Smooth muscle cell (in vitro differentiated cells): ENCODE measurements around the gene C14orf119. TPM values are rescaled to one million over a fixed set of nuclear protein-coding genes. Genes with fewer than 3 reads are reported as not detected.

Source experiments
- DNase-seq: peaks from one replicate; lab custom pipeline; 2025; ENCODE audit not compliant: unreplicated experiment; lab: John Stamatoyannopoulos, UW
- H2AFZ ChIP-seq: fragments of 200-600 bp; sonication (generic); 2 replicates; pipeline ENCODE4 v1.6.0; 2016; ENCODE audit warnings: antibody characterized with exemption, low read depth, mild to moderate bottlenecking
- H3F3A ChIP-seq: fragments of 200-600 bp; sonication (generic); 2 replicates; pipeline ENCODE4 v1.6.0; 2017; ENCODE audit warnings: antibody characterized with exemption, low read depth
- H3K27ac ChIP-seq: fragments of 200-600 bp; sonication (generic); 2 replicates; pipeline ENCODE4 v1.5.1; 2016; ENCODE audit warnings: low read depth, mild to moderate bottlenecking
- H3K27me3 ChIP-seq: fragments of 200-600 bp; sonication (generic); 2 replicates; pipeline ENCODE4 v1.6.1; 2016; ENCODE audit warnings: low read depth, mild to moderate bottlenecking
- H3K36me3 ChIP-seq: fragments of 200-600 bp; sonication (generic); 2 replicates; pipeline ENCODE4 v1.5.1; 2016; ENCODE audit warnings: low read depth
- H3K4me1 ChIP-seq: fragments of 200-600 bp; sonication (generic); 2 replicates; pipeline ENCODE4 v1.5.1; 2016; ENCODE audit warnings: low read depth
- H3K4me2 ChIP-seq: fragments of 200-600 bp; sonication (generic); 2 replicates; pipeline ENCODE4 v1.6.0; 2016; ENCODE audit warnings: mild to moderate bottlenecking
- H3K4me3 ChIP-seq: fragments of 200-600 bp; sonication (generic); 2 replicates; pipeline ENCODE4 v1.5.1; 2016; ENCODE audit warnings: mild to moderate bottlenecking
- H3K79me2 ChIP-seq: fragments of 200-600 bp; sonication (generic); 2 replicates; pipeline ENCODE4 v1.6.0; 2016; ENCODE audit warnings: low read depth, mild to moderate bottlenecking
- H3K9ac ChIP-seq: fragments of 200-600 bp; sonication (generic); 2 replicates; pipeline ENCODE4 v1.6.0; 2016; ENCODE audit warnings: low read depth
- H3K9me3 ChIP-seq: fragments of 200-600 bp; sonication (generic); replicated peaks from 2 replicates; pipeline ENCODE4 v1.5.1; 2016; ENCODE audit warnings: low read depth
- H4K20me1 ChIP-seq: fragments of 200-600 bp; sonication (generic); 2 replicates; pipeline ENCODE4 v1.6.0; 2016; ENCODE audit warnings: low read depth
- WGBS: methylation state at CpG from one replicate; pipeline ENCODE4 v1.1.7; 2016; ENCODE audit warnings: low lambda C conversion rate; 5-methylcytosine and 5-hydroxymethylcytosine counted together
- polyA plus RNA-seq: library from polyadenylated mRNA; unstranded; fragments of >200 nt; fragmentation: Nextera tagmentation; extraction: Ambion mirVana; gene quantifications from 2 replicates; pipeline ENCODE4 v1.2.1, GENCODE V29; 2016
- total RNA-seq: library from RNA; depleted of rRNA; stranded (reverse); fragments of >200 nt; gene quantifications from 2 replicates; pipeline ENCODE4 v1.2.3, GENCODE V29; 2014
- TF ChIP-seq, protein P1 (sequence below): fragments of 200-600 bp; sonication (generic); IDR thresholded peaks from 2 replicates; pipeline ENCODE4 v1.5.1; 2017; ENCODE audit warnings: borderline replicate concordance, mild to moderate bottlenecking, antibody characterized with exemption; ENCODE audit not compliant: insufficient read depth, poor library complexity, severe bottlenecking

C14orf119 gene
- total and polyA plus RNA-seq, 2 experiments from 2014 or later: 54.1 to 130 TPM

GRCh38 chr14:23049011-23049410 lies 46.3 kb upstream of the C14orf119 start:
- 100% methylated on average over 9 of the region's 9 CpGs for WGBS
- no peak overlapping the region for H3K9ac ChIP-seq
- no peak for DNase-seq

GRCh38 chr14:23051141-23052057 lies 43.9 kb upstream of the C14orf119 start:
- Histone ChIP-seq H3K4me2 (no peak overlapping the region), H3K36me3 (no peaks in the 10 kb centered on the region), H2AFZ (no peak overlapping the region), H3K4me3 (no peak overlapping the region), H3F3A (no peaks in the 10 kb centered on the region), H3K27me3 (no peaks in the 10 kb centered on the region), H3K4me1 (peaks cover under 1% of the 10 kb centered on the region), H3K9ac (no peak overlapping the region), H3K79me2 (no peaks in the 10 kb centered on the region), H4K20me1 (no peaks in the 10 kb centered on the region), H3K27ac (no peak overlapping the region), H3K9me3 (no peaks in the 10 kb centered on the region)
- WGBS: 95% methylated on average over 5 of the region's 5 CpGs
- DNase-seq: no peak
- TF ChIP-seq, protein P1, sequence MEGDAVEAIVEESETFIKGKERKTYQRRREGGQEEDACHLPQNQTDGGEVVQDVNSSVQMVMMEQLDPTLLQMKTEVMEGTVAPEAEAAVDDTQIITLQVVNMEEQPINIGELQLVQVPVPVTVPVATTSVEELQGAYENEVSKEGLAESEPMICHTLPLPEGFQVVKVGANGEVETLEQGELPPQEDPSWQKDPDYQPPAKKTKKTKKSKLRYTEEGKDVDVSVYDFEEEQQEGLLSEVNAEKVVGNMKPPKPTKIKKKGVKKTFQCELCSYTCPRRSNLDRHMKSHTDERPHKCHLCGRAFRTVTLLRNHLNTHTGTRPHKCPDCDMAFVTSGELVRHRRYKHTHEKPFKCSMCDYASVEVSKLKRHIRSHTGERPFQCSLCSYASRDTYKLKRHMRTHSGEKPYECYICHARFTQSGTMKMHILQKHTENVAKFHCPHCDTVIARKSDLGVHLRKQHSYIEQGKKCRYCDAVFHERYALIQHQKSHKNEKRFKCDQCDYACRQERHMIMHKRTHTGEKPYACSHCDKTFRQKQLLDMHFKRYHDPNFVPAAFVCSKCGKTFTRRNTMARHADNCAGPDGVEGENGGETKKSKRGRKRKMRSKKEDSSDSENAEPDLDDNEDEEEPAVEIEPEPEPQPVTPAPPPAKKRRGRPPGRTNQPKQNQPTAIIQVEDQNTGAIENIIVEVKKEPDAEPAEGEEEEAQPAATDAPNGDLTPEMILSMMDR: no peak

More at GRCh38 chr14:23049011-23049410, 46.3 kb upstream of the C14orf119 start:
- Histone ChIP-seq H2AFZ (no peak overlapping the region), H3K4me1 (no peaks in the 10 kb centered on the region), H4K20me1 (no peaks in the 10 kb centered on the region), H3K4me3 (no peak overlapping the region), H3K27ac (no peak overlapping the region), H3F3A (no peaks in the 10 kb centered on the region), H3K4me2 (no peak overlapping the region), H3K9me3 (no peaks in the 10 kb centered on the region), H3K79me2 (no peaks in the 10 kb centered on the region), H3K36me3 (no peaks in the 10 kb centered on the region), H3K27me3 (no peaks in the 10 kb centered on the region)
- TF ChIP-seq, protein P1: no peak

GRCh38 chr14:23052182-23052623 lies 43.1 kb upstream of the C14orf119 start:
- Histone ChIP-seq H3K79me2 (no peaks in the 10 kb centered on the region), H3K9ac (no peak overlapping the region), H3K27me3 (no peaks in the 10 kb centered on the region), H2AFZ (no peak overlapping the region), H3K4me3 (no peak overlapping the region), H3K27ac (no peak overlapping the region), H3F3A (no peaks in the 10 kb centered on the region), H4K20me1 (no peaks in the 10 kb centered on the region), H3K9me3 (no peaks in the 10 kb centered on the region), H3K36me3 (no peaks in the 10 kb centered on the region), H3K4me2 (no peak overlapping the region), H3K4me1 (peaks cover 5% of the 10 kb centered on the region)
- TF ChIP-seq, protein P1: no peak
- DNase-seq: no peak
- 82% methylated on average over 14 of the region's 14 CpGs for WGBS

- Histone ChIP-seq H3K4me3 (no peak overlapping the region), H3K36me3 (no peaks in the 10 kb centered on the region), H3K4me1 (peaks cover 5% of the 10 kb centered on the region), H4K20me1 (no peaks in the 10 kb centered on the region), H3K9me3 (no peaks in the 10 kb centered on the region), H3K27me3 (no peaks in the 10 kb centered on the region), H2AFZ (no peak overlapping the region), H3K4me2 (no peak overlapping the region), H3K9ac (no peak overlapping the region), H3K27ac (no peak overlapping the region), H3K79me2 (no peaks in the 10 kb centered on the region), H3F3A (no peaks in the 10 kb centered on the region)
- 89% methylated on average over 3 of the region's 3 CpGs for WGBS
- DNase-seq: no peak
- TF ChIP-seq, protein P1: no peak
Observed at GRCh38 chr14:23052671-23053070, 42.6 kb upstream of the C14orf119 start.
